SKM-1 treated with dmso at 0.1 percent for 144 hours (cell line): ENCODE data around the gene LONP1.
"Not testable (repeated sequence)": the region's sequence is repeated elsewhere in the genome, so short reads cannot be mapped to it uniquely, and the experiment has no call there.

Experiments
- DNase-seq: peaks from one replicate; lab custom pipeline; 2025; ENCODE audit not compliant: unreplicated experiment; lab: John Stamatoyannopoulos, UW

The LONP1 gene

DNA sequence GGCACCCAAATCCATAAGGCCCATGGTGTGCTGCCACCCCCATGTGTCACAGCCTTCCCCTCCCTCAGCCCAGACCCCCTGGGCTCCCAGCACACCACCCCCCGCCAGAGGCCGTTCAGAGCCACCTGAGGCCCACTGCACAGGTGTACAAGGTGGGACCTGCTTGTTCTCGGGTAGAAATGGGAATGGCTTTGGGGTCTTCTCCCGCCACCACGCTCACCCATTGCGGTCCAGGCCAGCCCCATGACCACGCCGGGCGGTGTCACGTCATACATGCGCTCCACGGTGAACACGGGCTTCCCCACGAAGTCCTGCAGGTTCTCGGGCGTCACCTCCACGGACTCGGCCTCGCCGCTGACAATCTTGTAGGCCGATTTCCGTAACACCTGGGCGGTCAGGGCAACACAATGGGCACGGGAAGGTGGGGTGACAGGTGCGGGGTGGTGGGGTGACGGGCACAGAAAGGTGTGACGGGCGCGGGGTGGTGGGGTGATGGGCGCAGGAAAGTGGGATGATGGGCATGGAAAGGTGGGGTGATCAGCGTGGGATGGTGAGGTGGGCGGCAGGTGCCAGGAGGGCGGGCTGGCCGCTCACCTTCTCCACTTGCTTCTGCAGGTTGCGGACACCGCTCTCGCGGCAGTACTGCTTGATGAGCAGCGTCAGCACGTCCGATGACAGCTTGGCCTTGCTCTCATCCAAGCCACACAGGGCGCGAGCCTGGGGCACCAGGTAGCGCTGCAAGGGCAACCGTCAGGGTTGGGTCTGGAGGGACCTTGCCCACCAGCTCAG, 25.6 kb downstream of the LONP1 start:
- DNase-seq = no peak

DNA sequence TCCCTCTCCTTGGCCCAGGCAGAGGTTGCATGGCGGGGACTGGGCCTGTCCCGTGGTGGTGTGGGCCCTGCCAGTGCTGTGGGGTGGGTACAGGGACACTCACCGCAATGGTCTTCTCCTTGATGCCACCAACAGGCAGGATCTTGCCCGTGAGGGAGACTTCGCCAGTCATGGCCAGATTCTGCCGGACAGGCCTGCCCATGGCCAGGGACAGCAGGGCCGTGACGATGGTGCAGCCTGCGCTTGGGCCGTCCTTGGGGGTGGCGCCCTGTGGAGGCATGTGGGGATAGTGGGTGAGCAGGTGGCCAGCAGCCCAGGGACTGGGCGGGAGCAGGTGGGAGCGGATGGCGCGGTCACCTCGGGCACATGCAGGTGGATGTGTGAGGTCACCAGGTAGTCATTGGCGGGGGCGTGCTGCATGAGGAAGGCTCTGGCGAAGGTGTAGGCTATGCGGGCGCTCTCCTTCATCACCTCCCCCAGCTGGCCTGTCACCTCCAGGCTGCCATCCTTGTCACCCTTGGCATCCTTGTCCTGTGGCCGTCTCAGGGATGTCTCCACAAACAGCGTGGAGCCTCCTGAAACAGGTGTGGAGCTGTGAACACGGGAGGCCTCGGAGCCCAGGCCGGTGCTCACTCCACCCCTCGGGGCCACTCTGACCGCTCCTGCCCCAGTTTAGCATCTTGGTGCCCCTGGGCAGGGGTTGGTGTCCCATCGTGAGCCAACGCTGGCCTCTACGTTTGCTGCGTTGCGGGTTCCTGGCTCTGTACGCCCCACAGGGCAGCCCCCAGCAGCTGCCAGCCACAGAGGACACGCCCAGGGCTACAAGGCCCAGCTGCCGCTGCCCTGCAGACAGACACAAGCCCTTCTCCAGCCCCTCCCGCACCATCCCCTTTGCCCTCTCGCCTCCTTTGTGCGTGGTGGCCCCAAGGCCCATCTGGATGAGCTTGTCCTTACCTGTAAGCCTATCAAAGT, 26.5 kb downstream of the LONP1 start:
- DNase-seq = no peak

DNA sequence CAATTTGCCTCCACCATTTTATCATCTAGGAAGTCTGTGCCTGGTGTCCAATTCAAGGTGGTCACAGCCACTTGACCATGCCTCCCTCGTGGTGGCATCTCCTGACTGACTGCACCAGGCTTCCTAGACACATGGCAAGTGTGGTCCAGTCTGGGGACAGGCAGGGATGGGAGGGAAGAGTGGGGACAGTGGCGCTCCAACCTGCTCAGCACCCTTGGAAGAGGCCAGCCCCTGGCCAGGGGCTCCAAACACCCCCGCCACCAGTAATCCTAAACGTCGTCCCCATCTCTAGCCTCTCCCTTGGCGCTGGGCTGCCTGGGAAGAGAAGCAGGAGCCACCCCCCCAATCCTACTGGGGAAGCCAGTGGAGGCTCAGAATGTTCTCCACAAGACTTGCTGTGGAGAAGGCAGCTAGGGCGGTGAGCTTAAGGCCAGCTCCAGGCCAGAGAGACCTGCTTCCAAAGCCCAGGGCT, 27.2 kb downstream of the LONP1 start:
- DNase-seq = no peak

DNA sequence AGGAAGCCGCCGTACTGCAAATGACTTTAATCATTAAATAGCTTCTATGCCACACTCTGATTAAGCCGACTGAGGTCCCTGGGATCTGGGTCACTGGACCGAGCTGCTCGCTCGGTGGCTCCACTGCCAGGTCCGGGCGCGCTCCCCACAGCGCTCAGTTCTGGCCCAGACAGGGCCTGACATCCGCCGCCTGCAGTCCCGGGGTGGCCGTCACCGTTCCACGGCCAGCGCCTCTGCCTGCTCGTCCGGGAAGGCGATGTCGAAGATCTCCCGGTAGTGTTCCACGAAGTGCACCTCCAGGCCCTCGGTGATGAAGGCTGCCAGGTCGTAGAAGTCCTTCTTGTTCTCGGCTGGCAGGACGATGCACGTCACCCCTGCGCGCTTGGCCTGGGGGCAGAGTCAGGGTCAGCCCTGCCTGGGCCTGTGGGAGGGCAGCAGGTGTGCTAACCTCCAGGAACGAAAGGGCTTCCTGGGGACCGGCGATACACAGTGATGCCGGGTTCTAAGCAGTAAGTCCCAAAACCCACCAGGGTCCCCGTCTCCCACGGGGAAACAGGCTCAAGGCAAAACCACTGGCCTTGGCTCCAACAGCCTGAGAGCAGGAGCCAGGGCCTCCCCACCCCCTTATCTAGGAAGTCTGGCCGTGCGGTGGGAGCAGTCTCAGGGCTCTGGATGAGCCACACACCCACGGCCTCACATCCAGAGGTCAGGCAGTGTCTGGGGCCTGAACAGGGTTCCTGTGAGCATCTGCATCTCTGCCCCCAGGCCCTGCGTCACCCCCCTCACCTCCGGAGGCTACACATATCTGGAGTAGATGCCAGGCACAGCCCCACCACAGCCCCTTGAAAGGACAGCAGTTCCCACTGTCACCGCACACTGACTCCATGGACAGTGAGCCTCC, 27.9 kb downstream of the LONP1 start:
- no peak for DNase-seq

DNA sequence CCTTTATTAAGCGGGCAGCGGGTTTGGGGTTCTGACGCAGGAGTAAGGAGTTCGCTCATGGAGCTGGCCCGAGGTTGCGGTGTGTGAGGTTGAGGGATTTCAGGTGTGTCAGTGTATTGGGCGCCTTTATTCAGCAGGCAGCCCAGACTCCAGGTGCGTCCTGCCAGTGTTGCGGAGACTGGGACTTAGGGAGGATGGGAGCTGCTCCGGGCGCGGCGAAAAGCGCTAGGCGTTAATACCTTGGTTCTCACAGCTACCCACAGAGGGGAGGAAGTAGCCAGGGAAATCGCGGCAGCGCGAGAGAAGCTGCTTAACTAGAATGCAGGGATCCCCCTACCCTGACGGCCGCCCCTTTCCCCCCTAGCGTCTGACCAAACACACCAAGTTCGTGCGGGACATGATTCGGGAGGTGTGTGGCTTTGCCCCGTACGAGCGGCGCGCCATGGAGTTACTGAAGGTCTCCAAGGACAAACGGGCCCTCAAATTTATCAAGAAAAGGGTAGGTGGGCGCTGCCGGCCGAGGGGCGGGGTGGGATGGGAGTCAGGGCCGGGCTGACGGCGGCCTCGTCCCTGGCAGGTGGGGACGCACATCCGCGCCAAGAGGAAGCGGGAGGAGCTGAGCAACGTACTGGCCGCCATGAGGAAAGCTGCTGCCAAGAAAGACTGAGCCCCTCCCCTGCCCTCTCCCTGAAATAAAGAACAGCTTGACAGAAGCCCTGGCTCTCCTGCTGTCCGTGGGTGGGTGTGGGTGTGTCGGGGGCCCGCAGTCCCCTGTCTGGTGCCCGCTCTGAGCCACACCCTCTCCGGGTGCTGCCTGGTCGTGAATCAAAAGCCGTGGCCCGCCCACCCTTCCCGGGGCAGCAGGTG, 28.8 kb downstream of the LONP1 start:
- DNase-seq = peak; percentile 10

GRCh38 chr19:5690125-5690954, 29.6 kb downstream of the LONP1 start, which contains the start of gene RPL36:
Gene RPL36, plus strand, starts transcription at chr19:5690295. Its CDS starts 213 bp downstream, at chr19:5690508.
- DNase-seq = peak; percentile 96

GRCh38 chr19:5688262-5688881, 31.6 kb downstream of the LONP1 start:
- DNase-seq = not testable (repeated sequence)

DNA sequence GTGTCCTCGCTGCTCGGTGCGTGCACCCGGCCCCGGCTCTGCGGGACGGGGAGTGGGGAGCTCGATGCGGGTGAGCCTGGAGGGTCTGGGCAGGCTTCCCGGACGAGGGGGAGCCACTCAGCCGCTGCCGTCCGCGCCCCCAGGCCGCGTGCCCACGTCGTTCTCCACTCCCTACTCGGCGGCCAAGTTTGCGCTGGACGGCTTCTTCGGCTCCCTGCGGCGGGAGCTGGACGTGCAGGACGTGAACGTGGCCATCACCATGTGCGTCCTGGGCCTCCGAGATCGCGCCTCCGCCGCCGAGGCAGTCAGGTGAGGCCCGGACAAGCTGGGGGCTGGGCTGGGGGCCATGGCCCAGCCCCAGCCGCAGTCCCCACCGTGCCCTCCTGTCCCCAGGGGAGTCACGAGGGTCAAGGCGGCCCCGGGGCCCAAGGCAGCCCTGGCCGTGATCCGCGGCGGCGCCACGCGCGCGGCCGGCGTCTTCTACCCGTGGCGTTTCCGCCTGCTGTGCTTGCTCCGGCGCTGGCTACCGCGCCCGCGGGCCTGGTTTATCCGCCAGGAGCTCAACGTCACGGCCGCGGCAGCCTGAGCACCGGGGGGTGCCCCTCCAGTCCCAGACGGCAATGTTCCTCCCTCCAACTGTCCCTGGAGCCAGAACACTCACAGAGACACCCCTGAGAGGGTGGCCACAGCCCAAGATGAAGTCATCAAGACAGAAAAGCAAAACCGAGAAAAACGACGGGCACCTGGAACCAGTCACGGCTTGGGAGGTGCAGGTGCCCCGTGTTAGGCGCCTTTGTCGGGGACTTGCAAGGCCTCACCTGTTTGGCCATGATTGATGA, 32.4 kb downstream of the LONP1 start:
- DNase-seq = no peak

DNA sequence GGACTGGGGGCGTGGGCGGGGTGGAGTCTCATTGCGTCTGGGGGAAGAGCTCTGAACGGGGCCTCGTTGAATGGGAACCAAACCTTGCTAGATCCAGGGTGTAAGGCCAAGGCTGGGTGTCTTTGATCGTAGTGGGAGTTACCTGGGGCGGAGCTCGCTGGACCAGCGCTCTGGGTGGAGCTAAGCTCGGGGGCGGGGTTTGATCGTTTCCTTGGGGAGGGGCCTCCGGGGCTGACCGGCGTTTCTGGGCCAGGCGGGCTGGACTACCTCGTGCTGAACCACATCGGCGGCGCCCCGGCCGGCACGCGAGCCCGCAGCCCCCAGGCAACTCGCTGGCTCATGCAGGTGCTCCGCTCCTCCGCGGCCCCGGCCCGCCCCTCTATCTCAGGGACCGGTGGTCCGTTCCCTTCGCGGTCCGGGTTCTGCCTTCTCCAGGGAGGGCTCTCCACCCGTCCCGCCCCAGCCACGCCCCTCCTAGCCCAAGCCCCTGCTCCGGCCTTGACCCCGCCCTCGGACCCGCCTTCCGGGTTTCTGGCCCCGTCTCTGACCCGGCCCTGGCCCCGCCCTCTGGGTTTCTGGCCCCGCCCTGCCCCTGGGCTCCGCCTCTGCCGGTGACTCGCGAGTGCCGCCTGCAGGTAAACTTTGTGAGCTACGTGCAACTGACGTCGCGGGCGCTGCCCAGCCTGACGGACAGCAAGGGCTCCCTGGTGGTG, 33.1 kb downstream of the LONP1 start:
- peak; percentile 92 for DNase-seq

GRCh38 chr19:5686326-5686646, 33.7 kb downstream of the LONP1 start:
- DNase-seq = no peak

DNA sequence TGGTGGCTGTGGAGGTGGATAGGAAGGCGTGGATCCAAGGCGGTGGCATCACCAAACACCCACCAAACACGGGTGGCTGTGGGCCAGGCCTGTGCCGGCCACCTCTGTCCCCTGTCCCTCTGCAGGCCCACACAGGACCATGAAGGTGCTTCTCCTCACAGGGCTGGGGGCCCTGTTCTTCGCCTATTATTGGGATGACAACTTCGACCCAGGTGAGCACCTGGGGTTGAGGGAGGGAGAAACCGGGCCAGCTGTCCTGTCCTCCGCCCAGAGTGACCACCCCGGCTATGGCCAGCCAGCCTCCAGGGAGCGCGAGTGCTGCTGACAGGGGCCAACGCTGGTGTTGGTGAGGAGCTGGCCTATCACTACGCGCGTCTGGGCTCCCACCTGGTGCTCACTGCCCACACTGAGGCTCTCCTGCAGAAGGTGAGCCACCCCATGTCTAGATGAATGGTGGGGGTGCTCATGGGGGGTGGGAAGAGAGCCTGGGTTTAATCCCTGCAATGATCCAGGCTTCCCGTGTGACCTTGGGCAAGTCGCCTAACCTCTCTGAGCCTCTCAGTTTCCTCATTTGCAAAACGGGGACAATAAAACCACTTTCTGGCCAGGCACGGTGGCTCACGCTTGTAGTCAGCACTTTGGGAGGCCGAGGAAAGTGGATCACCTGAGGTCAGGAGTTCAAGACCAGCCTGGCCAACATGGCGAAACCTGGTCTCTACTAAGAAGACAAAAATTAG, 35.1 kb downstream of the LONP1 start:
- no peak for DNase-seq

GRCh38 chr19:5683177-5683886, 36.6 kb downstream of the LONP1 start:
- DNase-seq = no peak

DNA sequence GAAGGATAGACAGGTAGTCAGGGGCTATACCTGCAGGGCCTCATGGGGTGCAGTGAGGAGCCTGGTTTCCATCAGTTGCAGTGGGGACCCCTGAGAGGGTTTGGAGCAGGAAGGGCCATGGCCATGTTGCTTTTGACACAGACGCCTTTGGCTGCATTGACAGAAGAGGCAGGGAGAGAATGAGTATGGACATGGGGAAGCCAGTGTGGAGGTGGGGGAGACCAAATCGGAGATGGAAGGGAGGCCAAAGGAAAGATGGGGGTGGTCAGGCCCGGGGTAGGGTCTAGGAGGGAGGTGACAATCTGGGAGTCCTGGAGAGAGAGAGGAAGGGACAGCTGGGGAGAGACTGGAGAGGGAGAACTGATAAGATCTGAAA, 37.9 kb downstream of the LONP1 start:
- no peak for DNase-seq

DNA sequence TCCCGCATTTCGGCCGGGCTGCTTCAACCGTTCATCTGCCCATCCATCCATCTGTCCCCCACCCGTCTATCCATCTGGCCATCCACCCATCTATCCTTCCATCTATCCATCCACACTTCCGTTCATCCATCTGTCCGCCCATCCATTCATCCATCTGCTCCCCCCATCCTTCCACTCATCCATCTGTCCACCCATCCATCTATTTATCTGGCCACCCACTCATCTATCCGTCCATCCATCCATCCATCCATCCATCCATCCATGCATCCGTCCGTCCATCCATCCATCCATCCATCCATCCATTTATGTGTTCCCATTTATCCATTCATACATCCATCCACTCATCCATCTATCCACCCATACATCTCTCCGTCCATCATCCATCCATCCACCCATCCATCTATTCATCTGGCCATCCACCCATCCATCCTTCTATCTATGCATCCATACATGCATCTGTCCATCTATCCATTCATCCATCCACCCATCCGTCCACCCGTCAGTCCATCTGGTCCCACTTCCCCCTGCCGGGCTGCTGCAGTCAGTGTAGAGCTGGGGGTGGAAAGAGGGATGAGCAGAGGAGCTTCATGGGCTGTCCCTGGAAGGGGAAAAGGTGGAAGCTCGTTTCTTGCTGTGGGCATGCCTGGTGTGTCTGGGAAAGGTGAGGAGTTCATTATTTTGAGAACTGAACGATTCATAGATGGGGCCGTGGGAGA, 38.4 kb downstream of the LONP1 start:
- DNase-seq = no peak
